ENCODE results near the gene DAPL1.

DAPL1 gene
- long read RNA-seq, donor 1, transcript DAPL1-201 (4 exons, 552 nt): major isoform, 60 of 61 reads
- long read RNA-seq, donor 1, partial matches to known transcripts: 0 of 61 reads
- long read RNA-seq, donor 1, other reads (novel, unspliced or antisense): 0 of 61 reads
- long read RNA-seq, donor 2, transcript DAPL1-201 (4 exons, 552 nt): major isoform, 16 of 16 reads
- long read RNA-seq, donor 2, partial matches to known transcripts: 0 of 16 reads
- long read RNA-seq, donor 2, other reads (novel, unspliced or antisense): 0 of 16 reads
- long read RNA-seq, donor 3, transcript DAPL1-201 (4 exons, 552 nt): major isoform, 12 of 12 reads
- long read RNA-seq, donor 3, partial matches to known transcripts: 0 of 12 reads
- long read RNA-seq, donor 3, other reads (novel, unspliced or antisense): 0 of 12 reads
- long read RNA-seq, donor 4, transcript DAPL1-201 (4 exons, 552 nt): major isoform, 20 of 20 reads
- long read RNA-seq, donor 4, partial matches to known transcripts: 0 of 20 reads
- long read RNA-seq, donor 4, other reads (novel, unspliced or antisense): 0 of 20 reads
- long read RNA-seq, donor 5, transcript DAPL1-201 (4 exons, 552 nt): major isoform, 12 of 12 reads
- long read RNA-seq, donor 5, partial matches to known transcripts: 0 of 12 reads
- long read RNA-seq, donor 5, other reads (novel, unspliced or antisense): 0 of 12 reads
- long read RNA-seq, donor 6, transcript DAPL1-201 (4 exons, 552 nt): major isoform, 12 of 12 reads
- long read RNA-seq, donor 6, partial matches to known transcripts: 0 of 12 reads
- long read RNA-seq, donor 6, other reads (novel, unspliced or antisense): 0 of 12 reads
- long read RNA-seq, donor 7, transcript DAPL1-201 (4 exons, 552 nt): major isoform, 12 of 12 reads
- long read RNA-seq, donor 7, partial matches to known transcripts: 0 of 12 reads
- long read RNA-seq, donor 7, other reads (novel, unspliced or antisense): 0 of 12 reads
- long read RNA-seq, donor 8, transcript DAPL1-201 (4 exons, 552 nt): major isoform, 17 of 17 reads
- long read RNA-seq, donor 8, partial matches to known transcripts: 0 of 17 reads
- long read RNA-seq, donor 8, other reads (novel, unspliced or antisense): 0 of 17 reads

DNA sequence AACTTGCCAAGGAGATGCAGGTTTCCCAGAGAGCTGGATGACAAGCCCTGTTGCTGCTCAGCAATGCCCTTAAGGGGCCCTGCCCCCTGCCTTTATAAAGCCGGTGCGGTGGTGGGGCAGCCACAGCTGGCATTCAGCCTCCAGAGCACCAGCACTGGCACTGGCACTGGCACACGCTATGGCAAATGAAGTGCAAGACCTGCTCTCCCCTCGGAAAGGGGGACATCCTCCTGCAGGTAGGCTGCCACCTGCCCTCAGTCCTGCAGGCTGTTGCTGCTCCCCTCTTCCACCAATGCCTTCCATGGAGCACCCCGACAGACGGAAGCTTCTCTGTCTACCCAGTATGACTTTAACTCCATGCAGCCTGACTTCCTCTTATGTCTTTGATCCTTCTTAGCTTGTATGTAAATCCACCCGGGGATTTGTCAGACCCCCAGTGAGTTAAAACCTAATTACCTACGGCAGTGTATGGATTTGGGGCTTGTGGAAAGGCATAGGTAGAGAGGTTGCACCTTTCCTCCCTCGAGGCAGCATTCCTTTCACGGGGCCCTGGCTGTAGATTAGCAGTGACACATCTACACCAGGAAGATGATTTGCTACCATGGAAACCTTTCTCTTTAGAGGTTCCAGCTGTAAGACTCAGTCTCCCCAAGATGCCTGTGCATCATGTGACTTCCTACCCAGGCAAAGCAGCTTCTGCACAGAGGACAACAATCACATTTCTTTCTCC, at the start of gene DAPL1:
Gene DAPL1, plus strand, starts transcription at position 123 of the 730 bp plus-strand sequence. Its CDS starts 56 bp downstream, at position 179.
- DNase-seq: peak; percentile 60

DNA sequence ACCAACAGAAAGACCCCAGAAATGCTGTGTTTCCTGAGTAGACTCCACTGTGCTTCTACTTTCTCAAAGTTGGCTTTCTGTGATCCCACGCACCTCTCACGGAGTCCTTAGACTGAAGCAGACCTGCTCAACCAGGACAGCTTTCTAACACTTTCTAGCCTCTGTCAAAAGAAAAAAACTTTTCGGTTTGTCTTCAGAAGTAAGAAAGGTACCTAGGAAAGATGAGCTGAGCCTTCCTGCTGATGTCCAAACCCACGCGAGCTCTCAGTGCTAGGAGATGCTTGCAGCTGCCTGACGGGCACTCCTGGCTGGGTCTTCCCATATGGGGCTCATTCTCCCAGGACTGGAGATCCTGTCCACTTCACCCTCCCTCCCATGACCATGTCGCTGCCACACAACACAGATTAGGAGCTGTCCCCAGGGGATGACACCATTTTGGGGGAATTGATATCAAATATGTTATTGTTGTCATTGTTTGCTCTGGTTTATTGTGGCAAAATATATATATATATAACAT, 49.2 kb upstream of the DAPL1 start:
- DNase-seq: no peak

- no peak for DNase-seq
Measured at GRCh38 chr2:158746488-158746887, 48.6 kb upstream of the DAPL1 start.

GRCh38 chr2:158747281-158747680, 47.8 kb upstream of the DAPL1 start:
- no peak for DNase-seq

GRCh38 chr2:158748926-158749590, 46.1 kb upstream of the DAPL1 start:
- no peak for DNase-seq

DNA sequence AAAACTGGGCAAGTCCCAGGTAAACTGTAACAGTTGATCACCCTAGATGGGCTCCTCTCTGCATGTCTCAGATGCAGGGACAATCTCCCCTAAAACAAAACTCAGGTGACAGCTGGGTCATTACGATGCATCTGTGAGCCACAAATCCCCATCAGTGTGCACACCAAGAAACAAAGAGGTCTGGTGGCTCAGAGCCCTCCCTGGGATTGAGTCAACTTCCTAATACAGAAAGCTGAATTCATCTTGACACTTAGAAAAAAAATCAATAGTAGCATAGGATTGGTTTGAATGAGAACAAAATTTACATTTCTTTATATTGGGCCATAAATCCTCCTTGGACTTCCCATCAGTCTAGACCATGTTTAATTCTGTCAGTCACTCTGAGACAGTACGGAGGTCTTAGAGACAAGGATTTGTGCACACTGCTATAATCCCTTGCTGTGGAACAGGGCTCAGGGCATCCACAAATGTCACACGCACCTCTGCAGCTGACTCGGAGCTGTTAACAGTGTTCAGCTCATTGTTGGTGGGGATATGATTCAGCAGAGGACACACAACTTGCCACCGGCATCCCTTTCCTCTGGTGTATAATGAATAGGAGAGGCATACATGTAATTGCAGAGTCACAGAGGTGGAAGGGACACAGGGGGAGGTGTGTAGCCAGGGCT, 44.5 kb upstream of the DAPL1 start:
- no peak for DNase-seq

DNA sequence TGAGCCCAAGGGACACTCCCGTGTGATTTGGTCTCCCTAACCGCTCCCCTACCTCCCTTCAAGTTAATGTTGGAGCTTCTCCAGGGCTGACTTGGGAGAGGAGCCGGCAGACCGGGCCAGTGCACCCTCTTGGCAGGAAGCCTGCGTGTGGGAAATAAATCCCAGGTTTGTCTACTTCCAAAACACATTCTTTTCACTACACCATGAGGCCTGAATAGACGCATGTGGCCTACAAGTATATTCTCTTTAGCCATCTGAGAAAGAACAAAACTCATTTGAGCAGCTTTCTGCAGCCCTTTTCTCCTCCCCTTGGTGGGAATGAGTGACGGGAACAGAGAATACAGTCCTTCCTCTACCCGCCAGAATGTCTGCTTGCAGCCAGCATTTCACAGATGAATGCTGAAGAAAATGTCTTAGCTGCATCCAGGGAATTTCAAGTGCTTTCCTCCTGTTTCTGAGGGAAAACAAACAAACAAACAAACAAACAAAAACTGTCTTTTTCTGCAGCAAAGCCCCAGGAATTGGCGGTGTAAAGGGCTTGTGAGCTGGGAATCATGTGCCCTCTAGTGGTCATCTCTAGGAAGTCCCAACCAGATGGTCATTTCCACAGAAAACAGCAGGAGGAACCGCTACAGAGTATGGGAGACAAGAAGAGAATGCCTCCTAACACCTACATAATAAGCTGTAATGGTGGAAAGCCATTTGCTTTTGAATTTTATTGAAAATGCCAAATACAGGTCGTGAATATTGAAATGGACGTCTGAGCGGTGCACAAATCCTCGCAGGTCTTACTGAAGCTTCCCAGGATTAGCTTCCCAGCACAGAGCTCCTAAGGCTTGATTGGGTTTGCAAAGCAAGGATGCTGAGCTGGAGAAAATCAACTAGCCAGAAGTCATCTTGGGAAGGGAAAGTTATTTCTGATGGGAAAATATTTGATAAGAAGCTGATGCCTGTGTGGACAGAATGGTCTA, 41.2 kb upstream of the DAPL1 start:
- DNase-seq: peak; percentile 73

GRCh38 chr2:158755310-158756087, 39.6 kb upstream of the DAPL1 start:
- DNase-seq: no peak

- DNase-seq: no peak
Measured at GRCh38 chr2:158756331-158756730, 38.8 kb upstream of the DAPL1 start.

DNA sequence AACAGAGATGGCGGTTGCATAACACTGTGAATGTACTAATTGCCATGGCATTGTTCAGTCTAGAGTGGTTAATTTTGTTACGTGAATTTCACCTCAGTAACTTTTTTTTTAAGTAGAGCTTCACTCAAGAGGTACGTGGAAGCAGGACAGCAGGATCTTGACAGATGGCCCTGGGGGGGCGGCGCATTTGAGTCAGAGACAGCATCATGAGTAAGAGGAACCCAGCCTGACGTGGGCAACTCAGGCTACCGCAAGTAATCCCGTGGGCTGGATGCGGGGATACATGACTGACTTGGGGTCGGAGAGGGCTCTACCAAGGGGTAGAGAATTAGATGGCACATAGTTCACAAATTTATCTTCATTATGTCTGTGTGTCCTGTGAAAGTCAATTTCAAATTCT, 38.1 kb upstream of the DAPL1 start:
- DNase-seq: no peak

GRCh38 chr2:158760887-158761286, 34.2 kb upstream of the DAPL1 start:
- DNase-seq: no peak

DNA sequence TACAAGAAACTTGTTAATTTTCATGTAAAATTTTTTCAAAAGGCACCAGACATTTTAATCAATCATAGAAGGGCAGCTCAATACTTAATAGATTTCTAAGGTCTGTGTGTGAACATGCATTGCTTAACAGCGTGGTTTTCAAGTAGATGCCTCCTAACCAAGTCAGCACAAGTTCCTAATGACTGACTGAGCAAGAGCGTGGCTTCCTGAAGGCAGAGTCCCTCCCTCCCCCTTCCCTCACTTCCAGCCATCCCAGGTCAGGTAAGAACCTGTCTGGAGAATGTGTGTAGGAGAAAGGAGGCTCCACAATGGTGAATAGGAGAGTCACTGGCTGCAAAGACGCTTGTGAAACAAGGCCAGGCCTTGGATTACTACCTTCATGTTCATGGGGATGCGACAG, 33.5 kb upstream of the DAPL1 start:
- DNase-seq: no peak

- DNase-seq: no peak
Measured at GRCh38 chr2:158762336-158762735, 32.8 kb upstream of the DAPL1 start.

GRCh38 chr2:158766524-158766923, 28.6 kb upstream of the DAPL1 start:
- DNase-seq: no peak

- no peak for DNase-seq
Measured at GRCh38 chr2:158772306-158773078, 22.6 kb upstream of the DAPL1 start.

- no peak for DNase-seq
Measured at GRCh38 chr2:158773121-158773520, 22.0 kb upstream of the DAPL1 start.

- no peak for DNase-seq
Measured at GRCh38 chr2:158774681-158775080, 20.4 kb upstream of the DAPL1 start.
